A549 (cell line): ENCODE results near the gene ATP2B3.

Experiments used
- BHLHE40 ChIP-seq: IDR thresholded peaks from 2 replicates; pipeline ENCODE4 v1.6.1; 2012; ENCODE audit warnings: low read depth, low read length, inconsistent platforms
- CHD2 ChIP-seq: fragments of 150-350 bp; IDR thresholded peaks from 2 replicates; pipeline ENCODE4 v1.6.1; 2014; ENCODE audit warnings: low read length; ENCODE audit not compliant: partially characterized antibody
- EP300 ChIP-seq, 2 experiments: fragments of >200 bp; sonication (Bioruptor Twin); formaldehyde crosslinking; IDR thresholded peaks; 2 replicates in 1 of 2; 3 replicates in 1 of 2; pipeline ENCODE4 v1.6.1; 2016 to 2017
- FOSL2 ChIP-seq, 2 experiments: fragments of 450-650 bp in 1 of 2; fragments of >200 bp in 1 of 2; sonication (Bioruptor Twin) in 1 of 2; formaldehyde crosslinking; IDR thresholded peaks; 2 replicates each; pipeline versions ENCODE4 v1.5.0 to v1.6.1; 2016 to 2020; ENCODE audit warnings: mild to moderate bottlenecking in 1 of 2, moderate library complexity in 1 of 2
- MAZ ChIP-seq: fragments of 150-350 bp; IDR thresholded peaks from 2 replicates; pipeline ENCODE4 v1.6.1; 2014; ENCODE audit warnings: antibody characterized with exemption, low read depth, low read length, borderline replicate concordance
- POLR2A ChIP-seq: IDR thresholded peaks from 2 replicates; pipeline ENCODE4 v1.6.1; 2012; ENCODE audit warnings: mild to moderate bottlenecking, low read length
- SMC3 ChIP-seq: fragments of >200 bp; sonication (Bioruptor Twin); formaldehyde crosslinking; IDR thresholded peaks from 3 replicates; pipeline ENCODE4 v1.6.1; 2018; ENCODE audit warnings: inconsistent platforms
- TF ChIP-seq, protein P1 (sequence below): fragments of >200 bp; sonication (Bioruptor Twin); formaldehyde crosslinking; IDR thresholded peaks from 3 replicates; pipeline ENCODE4 v1.5.1; 2016
- TF ChIP-seq, protein P2 (sequence below): fragments of 250-450 bp; sonication (Bioruptor Pico); IDR thresholded peaks from 2 replicates; pipeline ENCODE4 v1.5.0; 2020; ENCODE audit warnings: low read depth, mild to moderate bottlenecking, moderate library complexity
- TF ChIP-seq, protein P3 (sequence below): IDR thresholded peaks from 2 replicates; pipeline ENCODE4 v1.6.1; 2012
- TF ChIP-seq, protein P4 (sequence below): fragments of >200 bp; sonication (Bioruptor Twin); formaldehyde crosslinking; IDR thresholded peaks from 2 replicates; pipeline ENCODE4 v1.6.1; 2016
- TF ChIP-seq, protein P5 (sequence below): fragments of 200-600 bp; sonication (generic); IDR thresholded peaks from 2 replicates; pipeline ENCODE4 v1.6.1; 2016; ENCODE audit warnings: antibody characterized with exemption, mild to moderate bottlenecking, moderate library complexity

DNA sequence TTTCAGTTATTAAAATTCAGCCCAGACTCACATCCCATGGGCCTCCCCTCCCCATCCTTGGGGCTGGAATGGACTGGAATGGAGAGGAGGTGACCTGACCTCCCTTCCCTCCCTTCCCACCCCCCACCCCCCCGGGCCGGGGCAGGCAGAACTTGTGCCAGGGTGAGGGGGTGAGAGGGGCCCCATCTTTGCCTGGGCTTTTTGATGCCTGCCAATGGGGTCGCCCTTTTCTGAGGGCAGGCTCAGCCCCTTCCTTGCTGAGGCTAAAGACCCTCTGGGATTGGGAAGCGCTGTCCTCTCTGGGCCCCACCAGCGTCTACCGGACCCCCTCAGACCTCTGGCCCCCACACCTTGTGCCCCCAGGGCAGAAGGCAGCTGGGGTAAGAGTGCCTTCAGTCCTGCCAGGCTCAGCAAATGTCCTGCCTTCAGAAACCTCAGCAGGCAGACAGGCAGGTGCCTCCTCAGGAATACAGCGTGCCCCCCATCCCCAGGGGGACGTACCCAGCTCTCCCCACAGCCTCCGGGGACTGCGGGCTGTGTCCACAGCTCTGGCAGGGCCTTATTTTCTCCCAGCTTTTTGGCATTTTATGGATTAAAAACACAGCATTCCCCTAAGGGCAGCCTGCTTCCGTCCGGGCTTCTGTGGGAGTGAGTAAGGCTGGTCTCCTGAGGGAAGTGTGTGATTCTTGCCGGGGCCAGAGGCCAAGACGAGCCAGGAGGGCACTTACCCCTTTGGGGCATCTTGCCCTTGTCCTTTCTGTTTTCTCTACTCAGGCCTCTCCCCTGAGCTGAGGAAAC lies 94.1 kb downstream of the ATP2B3 start:
- TF ChIP-seq POLR2A (no peak), MAZ (no peak), FOSL2 (IDR thresholded peaks at IDR 0.05) (no peak), FOSL2 (CRISPR knock-in tag; IDR thresholded peaks at IDR 0.05) (no peak), CHD2 (no peak), BHLHE40 (no peak), EP300 (IDR thresholded peaks at IDR 0.05) (no peak), SMC3 (no peak)
- TF ChIP-seq, protein P1, sequence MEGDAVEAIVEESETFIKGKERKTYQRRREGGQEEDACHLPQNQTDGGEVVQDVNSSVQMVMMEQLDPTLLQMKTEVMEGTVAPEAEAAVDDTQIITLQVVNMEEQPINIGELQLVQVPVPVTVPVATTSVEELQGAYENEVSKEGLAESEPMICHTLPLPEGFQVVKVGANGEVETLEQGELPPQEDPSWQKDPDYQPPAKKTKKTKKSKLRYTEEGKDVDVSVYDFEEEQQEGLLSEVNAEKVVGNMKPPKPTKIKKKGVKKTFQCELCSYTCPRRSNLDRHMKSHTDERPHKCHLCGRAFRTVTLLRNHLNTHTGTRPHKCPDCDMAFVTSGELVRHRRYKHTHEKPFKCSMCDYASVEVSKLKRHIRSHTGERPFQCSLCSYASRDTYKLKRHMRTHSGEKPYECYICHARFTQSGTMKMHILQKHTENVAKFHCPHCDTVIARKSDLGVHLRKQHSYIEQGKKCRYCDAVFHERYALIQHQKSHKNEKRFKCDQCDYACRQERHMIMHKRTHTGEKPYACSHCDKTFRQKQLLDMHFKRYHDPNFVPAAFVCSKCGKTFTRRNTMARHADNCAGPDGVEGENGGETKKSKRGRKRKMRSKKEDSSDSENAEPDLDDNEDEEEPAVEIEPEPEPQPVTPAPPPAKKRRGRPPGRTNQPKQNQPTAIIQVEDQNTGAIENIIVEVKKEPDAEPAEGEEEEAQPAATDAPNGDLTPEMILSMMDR: no peak
- TF ChIP-seq, protein P2, sequence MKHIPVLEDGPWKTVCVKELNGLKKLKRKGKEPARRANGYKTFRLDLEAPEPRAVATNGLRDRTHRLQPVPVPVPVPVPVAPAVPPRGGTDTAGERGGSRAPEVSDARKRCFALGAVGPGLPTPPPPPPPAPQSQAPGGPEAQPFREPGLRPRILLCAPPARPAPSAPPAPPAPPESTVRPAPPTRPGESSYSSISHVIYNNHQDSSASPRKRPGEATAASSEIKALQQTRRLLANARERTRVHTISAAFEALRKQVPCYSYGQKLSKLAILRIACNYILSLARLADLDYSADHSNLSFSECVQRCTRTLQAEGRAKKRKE: no peak
- TF ChIP-seq, protein P3, sequence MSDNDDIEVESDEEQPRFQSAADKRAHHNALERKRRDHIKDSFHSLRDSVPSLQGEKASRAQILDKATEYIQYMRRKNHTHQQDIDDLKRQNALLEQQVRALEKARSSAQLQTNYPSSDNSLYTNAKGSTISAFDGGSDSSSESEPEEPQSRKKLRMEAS: no peak
- TF ChIP-seq, protein P4, sequence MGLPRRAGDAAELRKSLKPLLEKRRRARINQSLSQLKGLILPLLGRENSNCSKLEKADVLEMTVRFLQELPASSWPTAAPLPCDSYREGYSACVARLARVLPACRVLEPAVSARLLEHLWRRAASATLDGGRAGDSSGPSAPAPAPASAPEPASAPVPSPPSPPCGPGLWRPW: no peak
- TF ChIP-seq, protein P5, sequence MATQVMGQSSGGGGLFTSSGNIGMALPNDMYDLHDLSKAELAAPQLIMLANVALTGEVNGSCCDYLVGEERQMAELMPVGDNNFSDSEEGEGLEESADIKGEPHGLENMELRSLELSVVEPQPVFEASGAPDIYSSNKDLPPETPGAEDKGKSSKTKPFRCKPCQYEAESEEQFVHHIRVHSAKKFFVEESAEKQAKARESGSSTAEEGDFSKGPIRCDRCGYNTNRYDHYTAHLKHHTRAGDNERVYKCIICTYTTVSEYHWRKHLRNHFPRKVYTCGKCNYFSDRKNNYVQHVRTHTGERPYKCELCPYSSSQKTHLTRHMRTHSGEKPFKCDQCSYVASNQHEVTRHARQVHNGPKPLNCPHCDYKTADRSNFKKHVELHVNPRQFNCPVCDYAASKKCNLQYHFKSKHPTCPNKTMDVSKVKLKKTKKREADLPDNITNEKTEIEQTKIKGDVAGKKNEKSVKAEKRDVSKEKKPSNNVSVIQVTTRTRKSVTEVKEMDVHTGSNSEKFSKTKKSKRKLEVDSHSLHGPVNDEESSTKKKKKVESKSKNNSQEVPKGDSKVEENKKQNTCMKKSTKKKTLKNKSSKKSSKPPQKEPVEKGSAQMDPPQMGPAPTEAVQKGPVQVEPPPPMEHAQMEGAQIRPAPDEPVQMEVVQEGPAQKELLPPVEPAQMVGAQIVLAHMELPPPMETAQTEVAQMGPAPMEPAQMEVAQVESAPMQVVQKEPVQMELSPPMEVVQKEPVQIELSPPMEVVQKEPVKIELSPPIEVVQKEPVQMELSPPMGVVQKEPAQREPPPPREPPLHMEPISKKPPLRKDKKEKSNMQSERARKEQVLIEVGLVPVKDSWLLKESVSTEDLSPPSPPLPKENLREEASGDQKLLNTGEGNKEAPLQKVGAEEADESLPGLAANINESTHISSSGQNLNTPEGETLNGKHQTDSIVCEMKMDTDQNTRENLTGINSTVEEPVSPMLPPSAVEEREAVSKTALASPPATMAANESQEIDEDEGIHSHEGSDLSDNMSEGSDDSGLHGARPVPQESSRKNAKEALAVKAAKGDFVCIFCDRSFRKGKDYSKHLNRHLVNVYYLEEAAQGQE: no peak
